Suprapubic skin (tissue), 4 donors: ENCODE measurements around the gene MINK1.

ENCODE experiments used
- EP300 ChIP-seq: sonication (generic); formaldehyde crosslinking; IDR thresholded peaks from one replicate; pipeline ENCODE4 v1.6.1; 2017; ENCODE audit warnings: antibody characterized with exemption
- POLR2A ChIP-seq, 2 donors: fragments of 450-650 bp; IDR thresholded peaks; one replicate each; pipeline ENCODE4 v1.6.1; 2017; ENCODE audit warnings: antibody characterized with exemption in 2 of 2, mild to moderate bottlenecking in 2 of 2, moderate library complexity in 2 of 2
- POLR2AphosphoS5 ChIP-seq, 3 donors: sonication (generic); formaldehyde crosslinking; IDR thresholded peaks; one replicate each; pipeline ENCODE4 v1.6.1; 2017; ENCODE audit warnings: antibody characterized with exemption in 3 of 3
- TF ChIP-seq, protein P1 (sequence below), 2 donors: fragments of 200-600 bp in 1 of 2; fragments of 450-650 bp in 1 of 2; sonication (generic) in 1 of 2; IDR thresholded peaks; one replicate each; pipeline ENCODE4 v1.5.1; 2016 to 2019; ENCODE audit warnings: antibody characterized with exemption in 2 of 2, mild to moderate bottlenecking in 1 of 2, moderate library complexity in 1 of 2

DNA sequence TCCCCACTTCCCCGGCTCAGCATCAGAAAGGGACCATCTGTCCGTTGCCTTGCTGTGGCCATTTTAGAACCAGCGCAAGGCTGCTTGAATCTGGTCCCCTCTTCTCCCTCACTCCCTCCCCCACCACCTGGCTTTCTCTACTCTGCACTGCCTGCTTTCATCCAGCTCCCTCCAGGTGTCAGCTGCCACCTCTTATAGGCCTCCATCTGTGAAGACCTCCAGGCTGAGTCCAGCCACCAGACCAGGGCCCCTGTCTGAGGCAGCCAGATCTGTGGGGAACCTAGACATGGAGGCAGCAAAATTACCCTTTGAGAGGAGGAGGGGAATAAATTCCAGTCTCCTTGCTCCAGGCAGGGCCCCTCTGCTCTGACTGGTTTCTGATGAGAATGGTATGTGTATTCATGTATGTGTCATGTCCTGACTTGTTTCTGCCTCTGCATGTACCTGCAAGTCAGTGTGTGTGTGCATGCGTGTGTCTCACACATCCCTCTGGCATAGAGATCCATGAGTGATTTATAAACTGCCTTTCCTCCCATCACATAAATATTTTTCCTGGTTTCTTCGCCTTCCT is 21.1 kb downstream of the MINK1 start:
- TF ChIP-seq POLR2AphosphoS5 (IDR thresholded peaks at IDR 0.05) = peak in 2 of 3 donors; percentile 50 to 81
- TF ChIP-seq, protein P1, sequence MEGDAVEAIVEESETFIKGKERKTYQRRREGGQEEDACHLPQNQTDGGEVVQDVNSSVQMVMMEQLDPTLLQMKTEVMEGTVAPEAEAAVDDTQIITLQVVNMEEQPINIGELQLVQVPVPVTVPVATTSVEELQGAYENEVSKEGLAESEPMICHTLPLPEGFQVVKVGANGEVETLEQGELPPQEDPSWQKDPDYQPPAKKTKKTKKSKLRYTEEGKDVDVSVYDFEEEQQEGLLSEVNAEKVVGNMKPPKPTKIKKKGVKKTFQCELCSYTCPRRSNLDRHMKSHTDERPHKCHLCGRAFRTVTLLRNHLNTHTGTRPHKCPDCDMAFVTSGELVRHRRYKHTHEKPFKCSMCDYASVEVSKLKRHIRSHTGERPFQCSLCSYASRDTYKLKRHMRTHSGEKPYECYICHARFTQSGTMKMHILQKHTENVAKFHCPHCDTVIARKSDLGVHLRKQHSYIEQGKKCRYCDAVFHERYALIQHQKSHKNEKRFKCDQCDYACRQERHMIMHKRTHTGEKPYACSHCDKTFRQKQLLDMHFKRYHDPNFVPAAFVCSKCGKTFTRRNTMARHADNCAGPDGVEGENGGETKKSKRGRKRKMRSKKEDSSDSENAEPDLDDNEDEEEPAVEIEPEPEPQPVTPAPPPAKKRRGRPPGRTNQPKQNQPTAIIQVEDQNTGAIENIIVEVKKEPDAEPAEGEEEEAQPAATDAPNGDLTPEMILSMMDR (IDR thresholded peaks at IDR 0.05) = no peak
- no peak for TF ChIP-seq POLR2A (IDR thresholded peaks at IDR 0.05)
- TF ChIP-seq EP300 = no peak
